Frontal cortex (tissue), 4 donors: ENCODE data around the gene ADGRV1. TPM values are rescaled to one million over a fixed set of nuclear protein-coding genes. Genes with fewer than 3 reads are reported as not detected.
A peak's percentile ranks its signal among the peaks of the same experiment; 100 is the strongest.

ENCODE experiments used
- DNase-seq, 2 donors: peaks; one replicate each; pipeline ENCODE4 v3.0.0; 2012; ENCODE audit warnings: low spot score in 2 of 2
- FAIRE-seq: peaks from 2 replicates; lab custom pipeline; 2012; peaks lifted over from hg19 to GRCh38; lab: Jason Lieb, UNC
- total RNA-seq: library from RNA; depleted of rRNA; stranded (reverse); fragments of >200 nt; gene quantifications from one replicate; pipeline ENCODE4 v1.2.3, GENCODE V29; 2014
- donor health status: control.
- donor health status: control.
- donor health status: control.

Gene ADGRV1
- total RNA-seq, 1 donor from 2014 or later, result 98.6 TPM

DNA sequence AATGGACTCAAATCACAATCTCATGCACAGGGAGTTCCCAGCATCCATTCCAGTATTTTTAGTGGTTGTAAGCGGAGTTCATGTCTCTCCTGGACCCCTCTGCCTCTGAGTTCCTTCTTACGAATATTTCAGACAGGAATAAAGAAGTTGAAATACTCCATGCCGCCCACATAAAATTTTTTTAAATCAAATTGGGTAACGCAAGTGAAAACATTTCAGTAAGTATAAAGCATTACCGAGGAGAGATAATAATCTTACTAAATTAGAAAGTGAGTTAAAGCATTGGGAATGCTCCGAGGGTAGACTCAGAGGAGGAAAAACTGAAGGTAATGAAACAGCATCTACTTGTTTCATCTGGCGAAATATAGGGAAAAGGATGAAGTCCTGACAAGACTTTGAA is 506.9 kb downstream of the ADGRV1 start:
- DNase-seq (no peak), FAIRE-seq (no peak)

GRCh38 chr5:91069364-91069763 is 510.8 kb downstream of the ADGRV1 start:
- DNase-seq (no peak), FAIRE-seq (no peak)

GRCh38 chr5:91070761-91071550 is 512.4 kb downstream of the ADGRV1 start:
- no peak for DNase-seq
- no peak for FAIRE-seq

- FAIRE-seq (no peak), DNase-seq (no peak)
These were observed 514.3 kb downstream of the ADGRV1 start for GRCh38 chr5:91072881-91073280.

DNA sequence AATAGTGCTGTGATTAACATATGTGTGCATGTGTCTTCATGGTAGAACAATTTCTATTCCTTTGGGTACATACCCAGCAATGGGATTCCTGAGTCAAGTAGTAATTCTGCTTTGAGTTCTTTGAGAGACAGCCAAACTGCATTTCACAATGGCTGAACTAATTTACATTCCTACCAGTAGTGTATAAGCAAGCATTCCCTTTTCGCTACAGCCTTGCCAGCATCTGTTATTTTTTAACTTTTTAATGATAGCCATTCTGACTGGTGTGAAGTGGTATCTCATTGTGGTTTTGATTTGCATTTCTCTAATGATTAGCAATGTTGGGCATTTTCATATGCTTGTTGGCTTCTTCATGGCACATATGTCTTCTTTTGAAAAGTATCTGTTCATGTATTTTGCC is 516.0 kb downstream of the ADGRV1 start:
- DNase-seq (no peak), FAIRE-seq (no peak)

DNA sequence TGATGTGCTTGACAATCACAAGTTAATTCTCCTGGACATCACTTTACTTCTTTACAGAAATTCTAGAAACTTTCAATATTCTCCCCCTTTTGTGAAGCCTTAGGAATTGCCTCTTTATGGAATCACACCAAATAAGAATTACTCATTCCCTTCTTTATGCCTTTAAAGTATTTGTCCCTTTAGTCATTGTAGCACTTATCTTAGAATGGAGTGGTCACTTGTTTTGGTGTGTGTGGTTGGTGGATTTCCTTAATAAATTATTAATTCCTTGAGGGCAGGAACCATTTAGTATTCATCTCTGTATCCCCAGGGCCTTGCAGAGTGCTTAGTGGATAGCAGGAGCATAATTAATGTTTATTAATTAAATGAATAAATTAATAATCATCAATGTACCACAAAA is 517.5 kb downstream of the ADGRV1 start:
- no peak for FAIRE-seq
- no peak for DNase-seq

DNA sequence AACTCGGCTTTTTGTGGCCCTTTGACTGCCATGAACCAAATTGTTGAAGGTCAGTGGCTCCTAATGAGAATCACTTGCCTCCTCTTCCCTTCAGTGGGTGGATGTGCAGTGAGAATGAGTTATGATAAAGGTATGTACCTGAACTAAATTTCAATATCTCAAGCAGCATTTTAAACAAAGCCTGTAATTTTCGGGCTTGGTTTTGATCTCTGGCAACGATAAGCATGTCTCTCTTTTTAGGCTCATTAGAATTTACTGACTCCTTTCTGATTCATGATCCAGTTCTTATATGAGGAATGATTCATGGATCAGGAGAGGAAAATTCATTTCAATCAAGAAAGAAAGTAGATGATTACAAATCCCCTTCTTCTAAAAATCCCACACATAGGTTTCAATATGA is 519.0 kb downstream of the ADGRV1 start:
- DNase-seq (no peak), FAIRE-seq (no peak)

DNA sequence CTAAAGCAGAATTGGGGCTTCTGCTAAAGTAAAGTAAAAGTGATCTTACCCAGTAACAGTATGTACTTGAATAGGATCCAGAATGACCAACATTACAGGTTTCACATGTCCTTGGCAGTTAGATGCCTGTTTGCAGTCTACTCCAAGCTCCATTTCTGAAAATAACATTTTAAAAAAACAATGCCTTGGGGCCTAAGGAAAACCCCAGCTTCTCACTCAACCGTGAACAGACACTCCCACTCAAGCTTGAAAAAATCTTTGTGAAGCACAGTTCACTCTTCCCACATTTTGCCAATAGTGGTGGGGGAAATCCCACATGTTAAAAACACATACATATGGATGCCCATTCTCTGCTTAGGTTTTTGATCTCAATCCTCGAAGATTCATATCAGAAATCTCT is 520.4 kb downstream of the ADGRV1 start:
- no peak for FAIRE-seq

DNA sequence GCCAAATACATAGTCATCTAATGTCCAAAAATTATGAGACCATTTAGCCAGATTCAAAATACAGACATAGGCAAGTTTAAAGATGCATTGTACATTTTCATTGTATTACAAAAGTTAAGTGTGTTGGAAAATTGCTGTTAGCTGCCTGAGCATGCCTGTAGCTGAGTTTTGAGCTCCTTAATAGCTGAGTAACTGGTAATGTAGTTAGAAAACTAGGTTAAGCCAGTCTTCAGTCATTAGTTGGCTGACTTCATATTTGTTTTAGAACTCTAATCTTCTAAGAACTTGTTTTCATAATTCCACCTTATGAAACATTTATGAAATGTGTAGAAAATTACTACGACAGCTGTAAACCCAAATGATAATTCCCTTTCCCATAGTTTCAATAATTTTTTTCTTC is 531.2 kb downstream of the ADGRV1 start:
- no peak for DNase-seq
- FAIRE-seq, result no peak

More for the DNA sequence above, 520.4 kb downstream of the ADGRV1 start:
- DNase-seq, result no peak

DNA sequence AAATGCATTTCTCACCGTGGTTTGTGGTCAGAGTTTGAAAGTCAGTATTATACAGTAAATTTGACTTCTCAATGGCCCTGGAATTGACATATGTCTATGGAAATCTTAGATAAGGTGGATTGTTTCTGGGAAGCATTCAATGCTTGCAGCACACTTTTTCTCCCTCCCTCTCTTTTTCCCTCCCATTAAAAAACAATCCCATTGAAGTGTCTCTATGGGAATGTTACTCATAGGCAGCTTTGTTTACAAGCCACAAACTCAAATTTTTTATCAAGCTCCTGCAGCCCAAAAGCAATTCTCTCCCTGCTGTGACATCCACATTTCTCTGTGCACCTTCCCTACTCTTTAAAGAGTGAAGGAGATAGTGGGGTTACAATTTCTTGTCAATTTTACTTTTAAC is 532.4 kb downstream of the ADGRV1 start:
- FAIRE-seq (no peak), DNase-seq (no peak)

- no peak for FAIRE-seq
- DNase-seq, result no peak
These were observed 533.1 kb downstream of the ADGRV1 start for GRCh38 chr5:91091471-91092234.

DNA sequence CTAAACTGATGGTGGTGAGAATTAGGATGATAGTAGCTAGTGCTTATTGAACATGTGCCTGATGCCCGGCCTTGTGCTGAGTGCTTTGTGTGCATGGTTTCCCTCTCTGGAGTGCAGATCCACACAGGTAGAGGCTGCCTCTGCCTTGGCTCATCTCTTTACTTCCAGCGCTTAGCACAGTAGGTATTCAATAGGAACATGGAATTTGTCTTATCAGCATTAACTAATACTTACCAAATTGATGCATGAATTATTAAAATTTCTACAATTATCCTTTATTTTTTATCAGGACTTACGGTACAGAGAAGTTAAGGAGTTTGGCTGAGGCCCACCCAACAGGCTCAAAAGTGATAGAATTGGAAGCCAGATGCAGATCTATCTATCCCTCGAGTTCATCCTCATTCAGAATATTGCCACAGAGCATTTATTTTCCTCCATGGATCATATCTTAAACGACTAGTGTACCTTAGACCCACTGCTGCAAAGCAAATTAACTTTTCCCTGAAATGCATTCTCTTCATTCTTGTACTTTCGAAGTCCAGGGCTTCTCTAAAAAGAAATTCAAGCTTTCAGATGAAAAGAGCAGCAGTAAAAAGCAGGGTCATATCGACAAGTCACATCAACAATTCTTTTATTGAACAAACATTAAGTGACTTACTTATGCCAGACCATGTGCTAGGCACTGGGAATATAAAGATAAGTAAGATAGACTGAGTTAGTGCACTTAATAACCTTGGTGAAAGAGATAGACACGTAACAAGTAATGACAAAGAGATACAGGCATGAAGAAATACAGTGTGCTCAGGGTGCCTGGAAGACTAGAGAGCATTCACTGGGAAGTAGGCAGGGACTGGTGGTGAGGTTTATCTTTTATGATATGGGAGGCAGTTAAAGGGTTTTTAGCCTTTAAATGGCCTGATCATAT is 534.5 kb downstream of the ADGRV1 start:
- FAIRE-seq (no peak), DNase-seq (no peak)

DNA sequence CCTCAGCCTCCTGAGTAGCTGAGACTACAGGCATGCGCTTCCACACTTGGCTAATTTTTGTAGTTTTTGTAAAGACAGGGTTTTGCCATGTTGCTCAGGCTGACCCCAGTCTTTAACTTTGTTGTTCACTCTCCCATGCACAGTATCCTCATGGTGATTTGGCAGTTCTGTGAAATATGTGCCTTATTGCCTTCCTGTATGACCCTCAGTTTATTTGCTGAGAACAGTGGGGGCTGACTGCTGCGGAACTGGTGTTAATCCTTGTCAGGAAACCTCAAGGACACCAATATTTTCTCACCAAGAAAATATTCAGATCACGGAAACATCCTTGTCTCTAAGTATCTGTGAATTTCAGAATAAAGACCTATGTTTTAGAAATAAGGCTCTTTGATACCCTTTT is 536.7 kb downstream of the ADGRV1 start:
- FAIRE-seq (no peak), DNase-seq (no peak)

- no peak for FAIRE-seq
- DNase-seq, result no peak
These were observed 537.3 kb downstream of the ADGRV1 start for GRCh38 chr5:91095786-91096385.

DNA sequence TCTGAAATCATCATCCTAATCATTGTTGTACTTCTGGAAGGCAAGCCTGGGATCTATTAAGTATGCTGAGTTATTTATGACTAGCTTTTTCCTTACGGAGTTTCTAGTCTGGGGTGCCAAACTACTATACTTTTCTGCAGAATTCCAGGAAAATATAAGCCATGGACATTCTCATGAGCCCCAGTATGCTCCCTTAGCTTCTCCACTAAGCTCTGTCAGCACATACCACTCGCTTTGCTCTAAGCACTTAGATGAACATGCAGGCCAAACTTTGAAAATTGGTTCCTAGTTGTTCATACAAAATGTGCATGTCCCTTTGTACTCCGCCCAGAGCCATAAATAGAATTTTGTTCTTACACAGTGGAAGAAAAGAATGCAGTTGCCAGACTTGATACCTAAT is 539.9 kb downstream of the ADGRV1 start:
- FAIRE-seq (no peak), DNase-seq (no peak)

- FAIRE-seq (peak; percentile 75), DNase-seq (peak; percentile 17 to 59)
These were observed 543.2 kb downstream of the ADGRV1 start for GRCh38 chr5:91101600-91102379.

GRCh38 chr5:91103353-91104061 is 544.9 kb downstream of the ADGRV1 start:
- no peak for DNase-seq
- no peak for FAIRE-seq

DNA sequence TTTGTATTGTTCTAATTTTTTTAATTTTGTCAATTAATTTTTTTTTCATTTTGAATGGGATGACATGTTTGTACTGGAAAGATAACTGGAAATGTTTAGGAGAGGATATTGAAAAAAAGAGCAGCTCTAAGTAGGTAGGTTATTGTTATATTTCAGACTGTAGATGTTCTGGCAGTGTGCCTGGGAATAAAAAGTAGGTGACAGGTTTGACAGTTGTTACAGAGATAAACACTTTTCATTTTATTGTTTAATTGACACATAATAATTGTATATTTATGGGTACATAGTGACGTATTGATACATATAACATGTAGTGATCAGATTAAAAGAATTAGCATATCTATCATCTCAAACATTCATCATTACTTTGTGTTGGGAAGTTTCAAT is 545.5 kb downstream of the ADGRV1 start:
- FAIRE-seq, result no peak
- DNase-seq, result no peak
